HG03108 (cell line): ENCODE measurements around the gene OR6C76.
"Not testable (repeated sequence)": the region's sequence is repeated elsewhere in the genome, so short reads cannot be mapped to it uniquely, and the experiment has no call there.

Source experiments
- ATAC-seq: cut with Tn5 transposase; IDR thresholded peaks from one replicate; pipeline ENCODE4 v1.9.1; 2021; ENCODE audit warnings: moderate library complexity; ENCODE audit not compliant: unreplicated experiment

Gene OR6C76

DNA sequence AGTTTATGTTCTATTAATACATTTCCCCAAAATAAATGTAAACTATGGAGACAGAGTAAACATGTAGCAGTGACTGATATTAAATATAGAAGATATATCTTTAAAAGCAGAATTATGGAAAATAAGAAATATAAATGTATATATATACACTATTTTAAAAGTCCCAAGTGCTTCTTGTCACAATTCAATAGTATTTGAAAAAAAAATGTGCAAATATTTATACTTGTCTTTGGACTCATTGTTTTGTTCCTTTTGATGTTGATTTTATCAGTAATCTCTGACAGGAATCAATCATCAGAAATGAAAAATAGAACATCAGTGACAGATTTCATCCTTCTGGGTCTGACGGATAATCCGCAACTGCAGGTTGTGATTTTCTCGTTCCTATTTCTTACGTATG, at the start of gene OR6C76:
Gene OR6C76 (plus strand): TSS at position 301 of the 400 bp plus-strand sequence. CDS start 0 bp downstream, at position 301.
- ATAC-seq: no peak

DNA sequence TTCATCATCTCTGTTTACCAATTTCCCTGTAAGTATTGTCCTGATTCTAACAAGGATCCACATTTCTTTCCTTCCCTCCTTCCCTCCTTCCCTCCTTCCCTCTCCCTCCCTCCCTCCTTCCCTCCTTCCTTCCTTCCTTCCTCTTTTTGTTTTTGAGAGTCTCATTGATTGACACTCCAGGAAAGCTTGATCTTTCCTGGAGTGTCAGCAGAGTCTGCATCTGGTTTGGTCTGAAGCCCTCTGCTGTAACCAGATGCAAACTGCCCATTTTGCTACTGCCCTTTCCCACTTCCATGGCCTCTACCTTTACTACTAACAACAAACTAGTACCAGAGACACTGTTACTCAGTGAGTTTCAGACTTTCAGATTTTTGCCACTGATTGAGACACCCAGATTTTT, 40.2 kb upstream of the OR6C76 start:
- no peak for ATAC-seq

DNA sequence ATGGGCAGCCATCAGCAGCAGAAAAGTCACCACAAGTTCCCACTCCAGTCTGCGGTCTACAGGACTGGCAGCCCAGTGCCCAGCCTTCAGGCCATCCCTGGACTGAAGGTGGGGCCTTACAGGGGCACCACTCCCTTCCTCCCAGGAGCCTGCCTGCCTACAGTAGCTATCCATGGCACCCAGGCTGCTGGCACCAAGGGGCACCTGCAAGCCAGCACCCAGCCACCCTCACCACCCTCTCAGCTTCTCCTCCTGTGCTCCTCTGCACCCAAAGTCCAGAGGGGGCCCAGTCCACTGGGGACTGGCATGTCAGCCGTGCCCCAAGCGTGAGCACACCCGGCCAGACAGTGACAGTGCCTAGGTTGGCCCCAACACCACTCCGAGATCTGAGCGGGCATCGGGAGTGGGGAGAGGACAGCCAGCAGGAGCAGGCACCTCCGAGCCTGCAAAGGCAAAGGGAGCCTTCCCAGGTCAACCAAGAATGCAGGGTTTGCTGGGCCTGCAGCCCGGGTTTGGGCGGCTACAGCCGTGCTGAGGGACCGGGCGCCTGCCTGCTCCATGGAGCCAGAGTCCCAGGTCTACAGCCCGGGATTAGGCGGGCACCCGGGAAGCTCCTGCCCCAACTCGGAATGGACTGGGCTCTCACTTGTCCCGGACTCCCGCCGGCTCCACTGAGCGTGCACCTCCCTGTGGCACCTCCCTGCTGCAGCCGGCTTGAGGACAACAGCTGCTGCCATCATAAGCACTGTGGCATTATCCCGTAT, 33.8 kb upstream of the OR6C76 start:
- no peak for ATAC-seq

DNA sequence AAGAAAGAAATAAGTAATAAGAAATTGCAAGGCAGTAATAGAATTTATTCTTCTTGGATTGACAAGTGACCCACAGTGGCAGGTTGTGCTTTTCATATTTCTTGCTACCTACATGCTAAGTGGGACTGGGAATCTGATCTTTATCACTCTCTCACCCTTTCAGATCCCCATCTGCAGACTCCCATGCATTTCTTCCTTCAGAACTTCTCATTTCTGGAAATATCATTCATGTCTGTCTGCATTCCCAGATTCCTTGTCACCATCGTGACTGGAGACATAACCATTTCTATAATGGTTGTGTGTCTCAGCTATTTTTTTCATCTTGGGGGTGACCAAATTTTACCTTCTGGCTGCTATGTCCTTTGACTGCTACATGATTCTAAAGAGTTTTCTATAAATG, 29.7 kb upstream of the OR6C76 start:
- no peak for ATAC-seq

DNA sequence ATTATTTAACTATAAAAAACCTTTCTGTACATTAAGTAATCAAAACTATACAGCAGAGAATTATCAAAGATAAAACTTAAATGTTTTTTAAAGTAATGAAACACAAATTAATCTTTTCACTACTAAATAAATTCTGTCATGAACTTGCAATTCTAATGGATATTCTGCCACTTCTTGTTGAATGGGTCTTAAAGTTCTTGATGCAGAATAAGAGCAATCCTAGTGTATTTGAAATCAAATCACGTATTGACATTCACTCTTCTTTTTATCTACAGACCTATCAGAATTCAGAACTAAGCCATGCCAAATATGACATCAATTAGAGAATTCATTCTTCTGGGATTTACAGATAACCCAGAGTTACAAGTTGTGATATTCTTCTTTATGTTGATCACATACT, 25.8 kb upstream of the OR6C76 start, which contains the start of gene OR6C65:
Gene OR6C65 (plus strand): TSS at position 301 of the 400 bp plus-strand sequence. CDS start 0 bp downstream, at position 301.
- no peak for ATAC-seq

DNA sequence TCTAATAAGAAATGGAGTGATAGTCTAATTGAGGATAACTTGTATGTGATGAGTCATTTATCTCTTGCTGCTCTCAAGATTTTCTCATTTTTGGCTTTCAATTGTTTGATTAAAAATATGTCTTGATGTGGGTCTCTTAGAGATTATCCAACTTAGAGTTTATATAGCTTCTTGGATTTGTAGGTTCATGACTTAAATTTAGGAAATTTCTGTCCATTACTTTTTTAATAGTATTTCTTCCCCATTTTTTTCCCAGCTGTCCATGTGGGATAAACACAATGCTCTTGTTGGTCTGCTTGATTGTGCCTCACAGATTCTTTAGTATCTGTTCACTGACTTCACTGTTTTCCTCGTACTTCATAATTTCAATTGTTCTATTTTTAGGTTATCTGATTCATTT, 18.2 kb upstream of the OR6C76 start:
- ATAC-seq: no peak

DNA sequence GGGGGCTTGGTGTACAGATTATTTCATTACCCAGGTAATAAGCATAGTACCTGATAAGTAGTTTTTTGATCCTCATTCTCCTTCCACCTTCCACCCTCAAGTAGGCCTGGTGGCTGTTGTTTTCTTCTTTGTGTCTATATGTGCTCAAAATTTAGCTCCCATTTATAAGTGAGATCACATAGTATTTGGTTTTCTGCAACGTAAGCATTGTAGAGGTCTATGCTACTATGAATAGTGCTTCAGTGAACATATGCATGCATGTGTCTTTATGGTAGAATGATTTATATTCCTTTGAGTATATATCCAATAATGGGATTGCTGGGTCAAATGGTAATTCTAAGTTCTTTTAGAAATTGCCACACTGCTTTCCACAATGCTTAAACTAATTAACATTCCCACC, 16.9 kb upstream of the OR6C76 start:
- not testable (repeated sequence) for ATAC-seq

DNA sequence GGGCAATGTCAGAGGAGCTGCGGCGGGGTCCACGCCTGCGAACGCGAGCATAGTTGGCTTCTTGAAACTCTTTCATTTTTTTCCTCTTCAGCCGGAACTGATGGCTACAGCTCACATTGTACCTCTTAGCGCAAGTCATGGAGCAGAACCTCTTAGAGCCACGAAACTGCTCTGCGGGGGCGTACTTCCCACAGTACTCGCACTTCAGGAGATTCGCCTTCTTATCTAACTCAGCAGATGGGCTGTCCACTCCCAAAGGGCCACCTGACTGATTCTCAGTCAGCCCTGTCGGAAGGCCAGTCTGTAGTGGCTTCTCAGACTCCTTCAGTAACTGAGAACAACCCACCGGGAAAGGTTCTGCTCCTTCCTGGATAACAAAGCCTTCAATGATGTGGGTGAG, 13.9 kb upstream of the OR6C76 start:
- ATAC-seq: not testable (repeated sequence)

DNA sequence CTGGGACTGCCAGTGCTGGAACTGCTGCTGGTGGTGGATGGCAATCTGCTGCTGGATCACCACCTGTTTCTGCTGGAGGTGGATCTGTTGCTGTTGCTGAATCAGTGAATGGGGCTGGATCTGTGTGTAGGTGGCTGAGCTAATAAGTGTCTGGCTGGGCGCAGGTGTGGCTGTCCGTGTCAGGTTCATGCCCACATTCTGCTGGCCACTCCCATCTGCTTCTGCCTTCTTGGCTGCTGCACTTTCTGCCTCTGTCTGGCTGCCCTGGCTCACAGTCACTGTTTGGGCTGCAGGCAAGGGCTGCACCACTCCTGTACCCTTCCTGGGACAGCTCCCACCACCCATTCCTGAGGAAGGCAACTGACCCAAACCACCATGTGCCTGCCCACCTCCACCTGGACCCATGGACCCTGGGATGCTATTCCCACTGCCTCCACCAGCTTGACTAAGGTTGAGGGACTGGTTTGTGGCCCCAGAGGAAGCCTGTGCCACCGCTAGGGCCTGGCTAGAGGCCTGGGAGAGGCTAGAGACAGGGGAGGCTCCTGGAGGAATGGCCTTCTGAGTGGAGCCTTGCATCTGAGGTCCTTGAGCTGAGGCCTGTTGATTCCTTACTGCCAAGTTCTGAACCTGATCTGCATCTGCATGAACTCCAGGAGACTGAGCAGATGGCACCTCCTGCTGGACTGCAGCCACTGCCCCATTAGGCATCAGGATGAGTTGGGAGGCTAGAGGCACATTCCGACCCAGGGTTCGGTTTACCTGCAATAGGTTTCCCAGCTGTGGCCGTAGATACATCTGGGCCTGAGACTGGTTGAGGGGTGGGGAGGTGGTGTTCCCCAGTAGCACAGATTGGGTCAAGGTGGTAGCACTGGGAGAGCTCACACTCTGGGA, 12.3 kb upstream of the OR6C76 start:
- ATAC-seq: not testable (repeated sequence)

DNA sequence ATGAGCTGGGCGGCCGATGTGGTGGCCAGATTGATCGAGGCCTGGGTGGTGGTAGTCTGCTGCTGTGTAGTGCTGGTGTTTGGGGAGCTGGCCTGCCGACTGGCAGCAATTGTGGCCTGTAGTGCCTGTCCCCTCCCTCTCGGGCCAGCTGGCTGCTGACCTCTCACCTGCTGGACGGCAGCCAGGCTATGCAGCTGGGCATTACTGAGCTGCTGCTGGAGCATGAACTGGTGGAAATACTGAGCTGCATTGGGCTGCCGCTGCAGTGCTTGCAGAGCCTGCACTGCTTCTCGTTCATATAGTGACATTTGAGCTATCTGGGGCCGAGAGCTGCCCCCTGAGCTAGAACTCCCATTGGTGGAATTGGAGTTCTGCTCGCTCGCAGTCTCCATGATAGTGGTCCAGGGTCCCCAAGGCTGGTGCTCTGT, 11.6 kb upstream of the OR6C76 start:
- ATAC-seq: not testable (repeated sequence)

DNA sequence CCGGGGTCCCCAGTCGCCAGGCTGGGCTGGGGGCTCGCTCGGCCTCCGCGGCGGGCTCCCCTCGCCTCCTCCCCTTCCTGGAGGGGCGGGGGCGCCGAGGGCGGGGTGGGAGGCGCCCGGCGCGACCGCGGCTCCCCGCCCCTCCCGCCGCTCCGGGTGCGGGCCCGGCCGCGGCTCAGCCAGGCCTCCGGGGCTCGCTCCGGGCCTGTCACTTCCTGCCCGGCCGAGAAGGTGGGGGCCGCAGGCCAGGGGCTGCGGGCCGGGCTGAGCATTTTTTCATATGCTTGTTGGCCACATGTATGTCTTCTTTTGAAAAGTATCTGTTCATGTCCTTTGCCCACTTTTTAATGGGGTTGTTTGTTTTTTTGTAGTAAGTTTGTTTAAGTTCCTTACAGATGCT, 11.2 kb upstream of the OR6C76 start:
- ATAC-seq: not testable (repeated sequence)

DNA sequence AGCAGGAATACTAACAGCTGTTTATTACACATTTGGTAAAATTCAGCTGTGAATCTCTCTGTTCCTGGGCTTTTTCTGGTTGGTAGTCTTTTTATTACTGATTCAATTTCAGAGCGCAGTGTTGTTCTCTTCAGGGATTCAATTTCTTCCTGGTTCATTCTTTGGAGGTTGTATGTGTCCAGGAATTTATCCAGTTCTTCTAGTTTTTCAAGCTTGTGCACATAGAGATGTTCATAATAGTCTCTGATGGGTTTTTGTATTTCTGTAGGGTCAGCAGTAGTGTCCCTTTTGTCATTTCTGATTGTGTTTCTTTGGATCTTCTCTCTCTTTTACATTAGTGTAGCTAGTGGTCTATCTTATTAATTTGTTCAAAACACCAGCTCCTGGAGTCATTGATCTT, 9.1 kb upstream of the OR6C76 start:
- ATAC-seq: no peak

DNA sequence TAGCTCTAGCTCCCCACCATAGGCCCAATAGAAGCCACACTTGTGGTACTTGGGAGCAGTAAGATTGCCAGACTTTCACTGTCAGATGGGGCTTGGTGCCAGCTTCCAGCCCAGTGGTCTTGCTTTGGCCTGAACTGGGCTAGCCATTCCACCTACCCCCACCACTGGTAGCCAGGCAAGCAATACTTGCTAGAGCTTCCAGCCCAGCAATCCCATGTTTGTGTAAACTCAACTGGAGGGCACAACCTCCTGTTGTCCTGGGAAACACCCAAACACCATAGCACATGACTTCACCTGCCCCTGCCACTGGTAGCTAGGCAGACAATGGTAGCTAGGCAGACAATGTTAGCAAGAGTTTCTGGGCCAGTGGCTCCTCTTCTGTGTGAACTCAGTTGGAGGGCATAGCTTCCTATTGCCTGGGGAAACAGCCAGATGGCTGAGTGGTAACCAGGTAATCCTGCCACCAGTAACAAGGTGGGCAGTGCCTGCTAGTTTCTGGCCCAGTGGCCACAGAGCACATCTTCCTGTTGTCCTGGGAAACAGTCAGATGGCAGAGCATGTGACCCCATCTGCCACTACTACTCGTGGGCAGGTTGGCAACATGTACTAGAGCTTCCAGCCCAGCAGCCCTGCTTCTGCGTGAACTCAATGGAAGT, 5.6 kb upstream of the OR6C76 start:
- ATAC-seq: no peak

DNA sequence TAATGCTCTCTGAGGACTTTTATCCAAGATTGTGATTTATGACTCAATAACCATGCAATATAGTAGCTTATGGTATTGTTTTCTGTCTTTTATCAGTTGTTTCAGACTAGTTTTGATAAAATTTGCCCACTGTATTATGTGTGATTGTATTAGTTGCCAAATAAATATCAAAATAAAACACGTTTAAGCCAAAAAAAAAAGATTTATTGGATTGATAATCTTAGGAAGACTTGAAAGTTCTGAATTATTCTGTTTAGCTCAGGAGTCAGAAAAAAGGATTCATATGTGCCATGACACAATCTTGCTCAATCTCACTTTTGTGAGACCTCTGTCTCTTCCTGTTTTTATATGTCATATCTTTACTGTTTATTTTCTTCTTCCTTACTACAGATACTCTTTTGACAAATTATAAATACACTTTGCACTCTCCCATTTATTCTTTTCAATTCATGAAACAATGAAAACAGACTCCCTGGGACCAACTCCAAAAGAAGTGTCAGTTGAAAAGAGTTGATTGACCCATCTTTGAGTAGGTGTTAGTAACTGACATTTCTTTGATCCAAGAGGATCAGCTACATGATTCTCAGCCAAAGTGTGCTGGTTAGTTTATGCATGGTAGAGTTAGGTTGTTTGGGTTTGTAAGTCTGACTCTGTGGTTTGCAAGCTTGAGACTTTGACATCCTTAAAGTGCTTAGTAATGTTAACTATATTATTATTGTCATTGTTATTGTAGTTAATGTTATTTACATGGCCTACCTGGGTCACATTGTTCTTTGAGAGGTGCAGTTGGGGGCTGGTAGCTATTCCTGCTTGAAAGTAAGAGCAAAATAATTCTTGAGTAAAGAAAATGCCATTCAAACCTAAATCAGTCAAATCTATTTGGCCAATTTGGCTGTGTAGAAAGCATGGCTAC, 2.5 kb downstream of the OR6C76 start:
- no peak for ATAC-seq

DNA sequence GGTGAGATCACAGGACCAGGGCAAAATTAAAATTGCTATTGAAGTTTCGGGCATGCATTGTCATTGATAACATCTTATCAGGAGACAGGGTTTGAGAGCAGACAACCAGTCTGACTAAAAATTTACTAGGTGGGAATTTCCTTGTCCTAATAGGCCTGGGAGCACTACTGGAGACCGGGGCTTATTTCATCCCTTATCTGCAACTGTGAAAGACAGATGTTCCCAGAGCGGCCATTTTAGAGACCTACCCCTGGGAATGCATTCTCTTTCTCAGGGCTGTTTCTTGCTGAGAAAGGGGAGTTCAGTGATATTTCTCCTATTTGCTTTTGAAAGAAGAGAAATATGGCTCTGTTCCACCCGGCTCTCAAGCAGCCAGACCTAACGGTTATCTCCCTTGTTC, 15.2 kb downstream of the OR6C76 start:
- not testable (repeated sequence) for ATAC-seq

DNA sequence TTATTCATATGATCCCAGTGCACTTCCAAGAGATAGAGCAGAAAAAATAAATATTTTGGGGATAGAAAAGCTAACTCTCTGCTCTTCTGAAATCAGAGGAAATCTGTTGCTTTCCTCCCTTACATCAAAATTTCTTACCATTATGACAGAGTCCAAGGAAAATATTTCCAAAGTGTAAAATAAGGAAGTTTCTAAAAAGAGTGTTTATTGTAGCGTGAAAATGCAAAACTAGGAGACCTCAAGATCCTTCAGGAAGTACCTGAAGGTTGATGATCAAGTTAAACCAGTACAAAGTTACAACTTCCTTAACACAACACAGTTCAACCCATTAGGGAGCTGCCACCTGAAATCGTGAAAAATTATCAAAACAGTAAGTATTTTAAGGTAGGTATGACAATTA, 17.7 kb downstream of the OR6C76 start, which contains the start of gene OR6C2:
Gene OR6C2 (plus strand): TSS at position 301 of the 400 bp plus-strand sequence. CDS start 8,138 bp downstream, outside the sequence.
- ATAC-seq: no peak

DNA sequence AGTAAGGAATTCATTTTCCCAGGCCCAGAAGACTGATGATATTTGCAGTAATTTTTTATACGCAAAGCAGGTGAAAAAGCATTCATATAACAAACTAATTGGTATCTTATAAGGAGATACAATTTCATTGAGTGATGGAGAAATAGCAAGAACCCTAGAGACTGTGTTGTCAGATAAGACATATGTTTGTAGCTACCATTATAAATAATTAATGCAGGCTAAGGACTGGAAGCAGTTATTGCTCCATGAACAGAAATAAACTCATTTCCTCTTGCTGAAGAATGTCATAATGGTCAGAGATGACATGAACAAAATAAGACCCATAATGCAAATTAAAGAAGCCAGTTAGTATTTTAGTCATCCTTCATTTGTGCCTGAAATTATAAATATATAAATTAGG, 19.3 kb downstream of the OR6C76 start:
- no peak for ATAC-seq

DNA sequence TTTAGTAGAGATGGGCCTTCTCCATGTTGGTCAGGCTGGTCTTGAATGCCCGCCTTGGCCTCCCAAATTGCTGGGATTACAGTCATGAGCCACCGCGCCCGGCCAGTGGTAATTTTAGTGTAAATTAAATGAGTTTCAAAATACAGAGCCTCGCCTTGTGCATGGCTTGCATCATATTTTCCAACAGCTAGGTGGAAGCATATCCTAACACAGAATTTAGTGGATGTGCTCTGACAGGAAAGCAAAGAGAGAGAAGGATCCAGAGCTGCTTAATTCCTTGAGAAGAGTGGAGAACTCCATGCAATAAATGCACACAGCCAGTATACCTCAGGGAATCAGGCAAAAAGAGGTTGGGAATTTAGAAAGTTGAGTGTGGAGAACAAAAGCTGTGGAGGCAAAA, 20.3 kb downstream of the OR6C76 start:
- ATAC-seq: no peak

DNA sequence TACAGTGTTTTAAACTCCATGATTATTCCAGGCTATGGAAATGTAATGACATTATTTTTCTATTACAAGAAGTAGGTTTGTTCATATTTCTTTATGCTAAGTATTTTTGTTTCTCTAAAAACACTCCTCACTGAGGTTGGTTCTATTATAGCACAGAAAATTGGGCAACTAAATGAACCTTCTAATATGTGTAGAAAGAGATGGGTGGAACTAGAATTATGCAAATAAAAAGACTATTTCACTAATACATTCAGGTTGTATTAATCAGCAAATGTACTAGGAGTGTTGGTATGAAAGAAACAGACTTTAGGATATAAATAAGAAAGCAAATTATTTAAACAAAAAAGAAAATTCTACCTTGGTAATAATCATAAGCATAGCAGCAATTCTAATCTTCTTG, 22.8 kb downstream of the OR6C76 start:
- ATAC-seq: no peak

DNA sequence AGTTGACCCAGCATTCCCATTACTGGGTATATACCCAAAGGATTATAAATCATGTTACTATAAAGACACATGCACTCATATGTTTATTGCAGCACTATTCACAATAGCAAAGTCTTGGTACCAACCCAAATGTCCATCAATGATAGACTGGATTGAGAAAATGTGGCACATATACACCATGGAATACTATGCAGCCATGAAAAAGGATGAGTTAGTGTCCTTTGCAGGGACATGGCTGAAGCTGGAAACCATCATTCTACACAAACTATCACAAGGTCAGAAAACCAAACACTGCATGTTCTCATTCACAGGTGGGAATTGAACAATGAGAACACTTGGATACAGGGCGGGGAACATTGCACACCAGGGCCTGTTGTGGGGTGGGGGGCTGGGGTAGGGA, 38.9 kb downstream of the OR6C76 start:
- not testable (repeated sequence) for ATAC-seq
